Measurements from ENCODE around the gene TRAF3IP3.

DNA sequence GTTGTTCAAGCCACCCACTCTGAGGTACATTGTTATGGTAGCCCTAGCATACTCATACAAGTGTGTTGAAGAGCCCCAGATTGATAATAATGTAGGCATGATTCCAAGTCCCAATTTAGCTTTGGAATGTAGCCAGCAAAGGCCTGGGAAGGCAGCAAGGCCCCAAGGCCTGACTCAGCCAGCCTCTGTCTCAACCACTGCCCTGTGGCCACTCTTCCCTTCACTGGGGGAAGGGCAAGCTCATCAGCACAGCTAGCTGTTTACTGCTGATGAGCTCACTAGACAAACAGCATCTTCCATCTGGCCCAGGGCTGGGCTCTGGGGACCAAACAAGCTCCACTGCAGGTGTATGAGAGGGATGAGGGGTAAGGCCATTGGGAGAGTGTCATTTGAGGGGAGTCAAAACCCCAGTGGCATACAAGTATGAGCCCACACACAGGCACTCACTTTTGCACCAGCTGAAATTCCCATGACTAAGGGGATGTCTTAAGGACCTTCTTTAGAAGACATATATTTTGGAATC, 52.3 kb downstream of the TRAF3IP3 start:
- no peak for TF ChIP-seq CTCF (IDR thresholded peaks at IDR 0.05; ENCODE audit: poor library complexity)
- no peak for TF ChIP-seq EZH2phosphoT487 (IDR thresholded peaks at IDR 0.05; ENCODE audit: low read depth, severe bottlenecking, unreplicated experiment)
- TF ChIP-seq EZH2 (IDR thresholded peaks at IDR 0.05; ENCODE audit: borderline replicate concordance), result no peak

Data from hepatocyte (in vitro differentiated cells).